CD14-positive monocyte (primary cell): ENCODE data around the gene CXCL16. TPM values are rescaled to one million over a fixed set of nuclear protein-coding genes. Genes with fewer than 3 reads are reported as not detected.
A peak's percentile ranks its signal among the peaks of the same experiment; 100 is the strongest.

Experiments used
- DNase-seq, 3 donors: peaks; one replicate each; pipeline ENCODE4 v3.0.0-alpha.2; 2011 to 2022
- H2AFZ ChIP-seq: 2 replicates; pipeline ENCODE4 v1.6.0; 2012; ENCODE audit warnings: mild to moderate bottlenecking, low read depth, low read length, inconsistent platforms; ENCODE audit not compliant: insufficient read depth, poor library complexity, severe bottlenecking
- H3K27ac ChIP-seq, 2 donors: 1 replicate in 1 of 2; 2 replicates in 1 of 2; pipeline ENCODE4 v1.5.1; 2012 to 2013; ENCODE audit warnings: low read length in 2 of 2, control low read depth in 1 of 2, inconsistent platforms in 1 of 2, low read depth in 1 of 2, mild to moderate bottlenecking in 1 of 2
- H3K27me3 ChIP-seq, 2 donors: one replicate each; pipeline versions ENCODE4 v1.6.0 to v1.6.1; 2011 to 2013; ENCODE audit warnings: low read length in 2 of 2; ENCODE audit not compliant: control insufficient read depth in 2 of 2, insufficient read depth in 2 of 2
- H3K36me3 ChIP-seq, 2 donors: replicated peaks in 1 of 2; 1 replicate in 1 of 2; 2 replicates in 1 of 2; pipeline versions ENCODE4 v1.5.1 to v1.6.1; 2012 to 2013; ENCODE audit warnings: low read length in 2 of 2, control low read depth in 1 of 2, inconsistent platforms in 1 of 2, mild to moderate bottlenecking in 1 of 2; ENCODE audit not compliant: insufficient read depth in 2 of 2, control insufficient read depth in 1 of 2
- H3K4me1 ChIP-seq, 2 donors: 1 replicate in 1 of 2; 2 replicates in 1 of 2; pipeline versions ENCODE4 v1.5.1 to v1.6.1; 2012 to 2013; ENCODE audit warnings: low read length in 2 of 2, control low read depth in 1 of 2, inconsistent platforms in 1 of 2, mild to moderate bottlenecking in 1 of 2, moderate library complexity in 1 of 2; ENCODE audit not compliant: insufficient read depth in 2 of 2, control insufficient read depth in 1 of 2
- H3K4me2 ChIP-seq: replicated peaks from 2 replicates; pipeline ENCODE3; 2012; ENCODE audit warnings: low read length, moderate library complexity, mild to moderate bottlenecking; ENCODE audit not compliant: poor library complexity, severe bottlenecking; ENCODE audit errors: extremely low read depth
- H3K4me3 ChIP-seq, 3 experiments: fragments of 200-600 bp in 1 of 3; sonication (generic) in 1 of 3; replicated peaks in 1 of 3; 1 replicate in 2 of 3; 2 replicates in 1 of 3; pipeline ENCODE4 v1.5.1; 2011 to 2013; ENCODE audit warnings: low read length in 3 of 3, mild to moderate bottlenecking in 3 of 3, control low read depth in 2 of 3, low read depth in 2 of 3, inconsistent platforms in 1 of 3, moderate library complexity in 1 of 3
- H3K79me2 ChIP-seq: 2 replicates; pipeline ENCODE4 v1.6.0; 2012; ENCODE audit warnings: mild to moderate bottlenecking, control low read depth, inconsistent platforms, low read length, moderate library complexity; ENCODE audit not compliant: insufficient read depth
- H3K9ac ChIP-seq: 2 replicates; pipeline ENCODE4 v1.6.0; 2017; ENCODE audit warnings: low read length, mild to moderate bottlenecking; ENCODE audit not compliant: insufficient read depth, poor library complexity, severe bottlenecking
- H3K9me3 ChIP-seq, 2 donors: replicated peaks in 1 of 2; 1 replicate in 1 of 2; 2 replicates in 1 of 2; pipeline versions ENCODE4 v1.5.1 to v1.6.1; 2012 to 2013; ENCODE audit warnings: low read length in 2 of 2, control low read depth in 1 of 2; ENCODE audit not compliant: control insufficient read depth in 1 of 2, insufficient read depth in 1 of 2
- H4K20me1 ChIP-seq: 2 replicates; pipeline ENCODE4 v1.6.0; 2012; ENCODE audit warnings: mild to moderate bottlenecking, low read length, control low read depth, moderate library complexity; ENCODE audit not compliant: insufficient read depth
- H3K27ac Mint-ChIP-seq, 7 donors: one replicate each; pipeline ENCODE4 v1.8.0; 2020; ENCODE audit warnings: mild to moderate bottlenecking in 7 of 7, mixed read lengths in 7 of 7, moderate library complexity in 6 of 7, inconsistent platforms in 2 of 7
- H3K27me3 Mint-ChIP-seq, 3 donors: one replicate each; pipeline ENCODE4 v1.8.0; 2021 to 2022; ENCODE audit warnings: low read depth in 3 of 3, mild to moderate bottlenecking in 3 of 3, mixed read lengths in 3 of 3, moderate library complexity in 3 of 3, inconsistent platforms in 1 of 3
- H3K36me3 Mint-ChIP-seq, 2 donors: one replicate each; pipeline ENCODE4 v1.8.0; 2020; ENCODE audit warnings: mixed read lengths in 2 of 2, inconsistent platforms in 1 of 2, mild to moderate bottlenecking in 1 of 2
- H3K4me1 Mint-ChIP-seq: one replicate; pipeline ENCODE4 v1.8.0; 2020; ENCODE audit warnings: mild to moderate bottlenecking, mixed read lengths
- H3K4me3 Mint-ChIP-seq, 2 donors: one replicate each; pipeline ENCODE4 v1.8.0; 2020; ENCODE audit warnings: mild to moderate bottlenecking in 2 of 2, mixed read lengths in 2 of 2, moderate library complexity in 1 of 2
- H3K9me3 Mint-ChIP-seq, 7 donors: one replicate each; pipeline ENCODE4 v1.8.0; 2020 to 2022; ENCODE audit warnings: mixed read lengths in 7 of 7, mild to moderate bottlenecking in 6 of 7, moderate library complexity in 6 of 7, inconsistent platforms in 2 of 7
- WGBS: methylation state at CpG from one replicate; pipeline ENCODE4 v1.1.5; 2013; ENCODE audit warnings: missing lambda C conversion rate; ENCODE audit not compliant: insufficient coverage; 5-methylcytosine and 5-hydroxymethylcytosine counted together
- intact Hi-C, 2 donors: fragments of 100-400 bp; cut with micrococcal nuclease; formaldehyde crosslinking; loops; one replicate each; pipeline versions ENCODE4 v1.15.0 to v1.15.1; 2023
- polyA plus RNA-seq, 3 donors: library from polyadenylated mRNA; depleted of rRNA in 1 of 3; unstranded in 2 of 3; stranded (reverse) in 1 of 3; fragments of 300-500 nt in 2 of 3; fragments of >200 nt in 1 of 3; fragmentation: Illumina TruSeq in 2 of 3; gene quantifications; 1 replicate in 2 of 3; 2 replicates in 1 of 3; pipeline ENCODE4 v1.2.3, GENCODE V29; 2012 to 2021
- TF ChIP-seq, protein P1 (sequence below): fragments of 200-600 bp; IDR thresholded peaks from one replicate; pipeline ENCODE4 v1.8.0; 2022; ENCODE audit warnings: antibody characterized with exemption, mild to moderate bottlenecking

CXCL16 gene
- polyA plus RNA-seq, 3 donors = 68.1 to 204 (median 103) TPM

DNA sequence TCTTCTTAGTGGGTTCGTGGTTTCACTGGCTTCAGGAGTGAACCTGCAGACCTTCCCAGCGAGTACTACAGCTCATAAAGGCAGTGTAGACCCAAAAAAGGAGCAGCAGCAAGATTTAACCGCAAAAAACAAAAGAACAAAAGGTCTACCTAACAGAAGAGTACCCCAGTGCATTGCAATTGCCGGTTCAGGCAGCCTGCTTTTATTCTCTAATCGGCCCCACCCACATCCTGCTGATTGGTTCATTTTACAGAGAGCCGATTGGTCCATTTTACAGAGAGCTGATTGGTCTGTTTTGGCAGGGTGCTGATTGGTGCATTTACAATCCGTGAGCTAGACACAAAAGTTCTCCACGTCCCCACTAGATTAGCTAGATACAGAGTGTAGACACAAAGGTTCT is 31.3 kb downstream of the CXCL16 start:
- WGBS = 80% methylated on average over 4 of the region's 8 CpGs
- TF ChIP-seq, protein P1, sequence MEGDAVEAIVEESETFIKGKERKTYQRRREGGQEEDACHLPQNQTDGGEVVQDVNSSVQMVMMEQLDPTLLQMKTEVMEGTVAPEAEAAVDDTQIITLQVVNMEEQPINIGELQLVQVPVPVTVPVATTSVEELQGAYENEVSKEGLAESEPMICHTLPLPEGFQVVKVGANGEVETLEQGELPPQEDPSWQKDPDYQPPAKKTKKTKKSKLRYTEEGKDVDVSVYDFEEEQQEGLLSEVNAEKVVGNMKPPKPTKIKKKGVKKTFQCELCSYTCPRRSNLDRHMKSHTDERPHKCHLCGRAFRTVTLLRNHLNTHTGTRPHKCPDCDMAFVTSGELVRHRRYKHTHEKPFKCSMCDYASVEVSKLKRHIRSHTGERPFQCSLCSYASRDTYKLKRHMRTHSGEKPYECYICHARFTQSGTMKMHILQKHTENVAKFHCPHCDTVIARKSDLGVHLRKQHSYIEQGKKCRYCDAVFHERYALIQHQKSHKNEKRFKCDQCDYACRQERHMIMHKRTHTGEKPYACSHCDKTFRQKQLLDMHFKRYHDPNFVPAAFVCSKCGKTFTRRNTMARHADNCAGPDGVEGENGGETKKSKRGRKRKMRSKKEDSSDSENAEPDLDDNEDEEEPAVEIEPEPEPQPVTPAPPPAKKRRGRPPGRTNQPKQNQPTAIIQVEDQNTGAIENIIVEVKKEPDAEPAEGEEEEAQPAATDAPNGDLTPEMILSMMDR = no peak
- Mint-ChIP-seq H3K27me3 (peaks cover 0 to 4% (median 0%) of the 10 kb centered on the region in 3 donors), H3K9me3 (peaks cover 0 to 9% (median 5%) of the 10 kb centered on the region in 7 donors), H3K4me3 (peak overlapping the region in 1 of 2 donors; percentile 9), H3K4me1 (peaks cover 41% of the 10 kb centered on the region), H3K27ac (no peak overlapping the region), H3K36me3 (peaks cover 4 to 12% of the 10 kb centered on the region in 2 donors)
- no peak overlapping the region for H3K4me3 ChIP-seq
- H3K9ac ChIP-seq = no peak overlapping the region
- no peak overlapping the region for H3K4me2 ChIP-seq
- H3K9me3 ChIP-seq = peaks cover 0 to 4% of the 10 kb centered on the region in 2 donors
- H3K4me1 ChIP-seq = peaks cover 40 to 44% of the 10 kb centered on the region in 2 donors
- H2AFZ ChIP-seq = no peak overlapping the region
- intact Hi-C loops = no loop called here
- no peaks in the 10 kb centered on the region for H3K27me3 ChIP-seq
- peaks cover 29% of the 10 kb centered on the region for H3K79me2 ChIP-seq
- no peak for DNase-seq
- H3K36me3 ChIP-seq = peaks cover 0 to 2% of the 10 kb centered on the region in 2 donors
- peaks cover 19% of the 10 kb centered on the region for H4K20me1 ChIP-seq
- no peak overlapping the region for H3K27ac ChIP-seq

DNA sequence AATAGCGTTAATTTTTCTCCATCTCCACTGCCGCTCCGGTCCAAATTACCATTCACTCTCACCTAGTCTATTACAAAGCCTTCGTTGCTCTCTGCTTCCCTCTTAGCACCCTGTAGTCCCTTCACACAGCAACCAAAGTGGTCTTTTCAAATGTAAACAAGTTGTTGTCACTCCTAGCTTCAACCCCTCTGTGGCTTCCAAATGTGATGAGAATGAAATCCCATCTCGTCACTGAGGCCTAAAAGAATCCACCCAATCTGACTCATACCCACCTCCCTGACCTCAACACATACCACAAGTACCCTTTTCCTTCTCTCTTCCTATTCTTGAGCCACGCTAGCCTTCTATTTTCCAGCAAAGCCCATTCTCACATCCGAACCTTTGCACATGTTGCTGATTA is 33.6 kb downstream of the CXCL16 start:
- Mint-ChIP-seq H3K27ac (peak overlapping the region in 2 of 7 donors; percentile 55 to 59), H3K4me1 (peaks cover 33% of the 10 kb centered on the region), H3K4me3 (no peak overlapping the region), H3K27me3 (peaks cover 0 to 3% (median 0%) of the 10 kb centered on the region in 3 donors), H3K36me3 (peaks cover 0 to 2% of the 10 kb centered on the region in 2 donors), H3K9me3 (peaks cover 0 to 8% (median 5%) of the 10 kb centered on the region in 7 donors)
- H3K79me2 ChIP-seq = peaks cover 34% of the 10 kb centered on the region
- H3K36me3 ChIP-seq = no peaks in the 10 kb centered on the region
- H3K9me3 ChIP-seq = peaks cover 0 to 4% of the 10 kb centered on the region in 2 donors
- no peaks in the 10 kb centered on the region for H4K20me1 ChIP-seq
- H2AFZ ChIP-seq = no peak overlapping the region
- no peak overlapping the region for H3K9ac ChIP-seq
- intact Hi-C loops = no loop called here
- H3K27ac ChIP-seq = no peak overlapping the region
- TF ChIP-seq, protein P1 = no peak
- H3K4me2 ChIP-seq = no peak overlapping the region
- H3K4me1 ChIP-seq = peaks cover 24 to 27% of the 10 kb centered on the region in 2 donors
- peak in 1 of 3 donors; percentile 37 for DNase-seq
- WGBS = 70% methylated on average over 7 of the region's 7 CpGs
- H3K4me3 ChIP-seq = no peak overlapping the region
- no peaks in the 10 kb centered on the region for H3K27me3 ChIP-seq
